A549 (cell line): ENCODE measurements around the gene KSR2.

Experiments used
- CEBPB ChIP-seq, 2 experiments: fragments of >200 bp in 1 of 2; sonication (Bioruptor Twin) in 1 of 2; formaldehyde crosslinking in 1 of 2; IDR thresholded peaks; 2 replicates each; pipeline ENCODE4 v1.6.1; 2012 to 2016
- HDAC2 ChIP-seq: fragments of 200-600 bp; sonication (generic); IDR thresholded peaks from 2 replicates; pipeline ENCODE4 v1.6.1; 2016
- HOXA7 ChIP-seq: fragments of 250-450 bp; sonication (Bioruptor Pico); IDR thresholded peaks from 2 replicates; pipeline ENCODE4 v1.5.0; 2020; ENCODE audit warnings: mild to moderate bottlenecking, moderate library complexity
- MYC ChIP-seq: IDR thresholded peaks from 2 replicates; pipeline ENCODE4 v1.6.1; 2012; ENCODE audit warnings: mild to moderate bottlenecking, inconsistent platforms, low read length, improper control_type of control experiment, borderline replicate concordance
- NFE2L2 ChIP-seq: fragments of 150-350 bp; conservative IDR thresholded peaks from 2 replicates; pipeline ENCODE4 v1.6.1; 2014; ENCODE audit warnings: low read length
- POLR2A ChIP-seq: IDR thresholded peaks from 2 replicates; pipeline ENCODE4 v1.6.1; 2012; ENCODE audit warnings: mild to moderate bottlenecking, low read length
- RAD21 ChIP-seq, 2 experiments: fragments of >200 bp in 1 of 2; sonication (Bioruptor Twin) in 1 of 2; formaldehyde crosslinking in 1 of 2; IDR thresholded peaks in 1 of 2; conservative IDR thresholded peaks in 1 of 2; 2 replicates in 1 of 2; 3 replicates in 1 of 2; pipeline ENCODE4 v1.6.1; 2012 to 2018; ENCODE audit warnings: inconsistent platforms in 1 of 2
- RFX5 ChIP-seq: fragments of 450-650 bp; IDR thresholded peaks from 2 replicates; pipeline ENCODE4 v1.7.1; 2014; ENCODE audit warnings: antibody characterized with exemption, mild to moderate bottlenecking, moderate library complexity
- USF2 ChIP-seq: fragments of 450-650 bp; IDR thresholded peaks from 2 replicates; pipeline ENCODE4 v1.6.1; 2014; ENCODE audit warnings: antibody characterized with exemption
- TF ChIP-seq, protein P1 (sequence below): fragments of >200 bp; sonication (Bioruptor Twin); formaldehyde crosslinking; IDR thresholded peaks from 3 replicates; pipeline ENCODE4 v1.5.1; 2016
- TF ChIP-seq, protein P2 (sequence below): IDR thresholded peaks from 2 replicates; pipeline ENCODE4 v1.6.1; 2012; ENCODE audit warnings: low read depth, borderline replicate concordance

GRCh38 chr12:117408161-117408791 lies 560.5 kb downstream of the KSR2 start:
- TF ChIP-seq, protein P1, sequence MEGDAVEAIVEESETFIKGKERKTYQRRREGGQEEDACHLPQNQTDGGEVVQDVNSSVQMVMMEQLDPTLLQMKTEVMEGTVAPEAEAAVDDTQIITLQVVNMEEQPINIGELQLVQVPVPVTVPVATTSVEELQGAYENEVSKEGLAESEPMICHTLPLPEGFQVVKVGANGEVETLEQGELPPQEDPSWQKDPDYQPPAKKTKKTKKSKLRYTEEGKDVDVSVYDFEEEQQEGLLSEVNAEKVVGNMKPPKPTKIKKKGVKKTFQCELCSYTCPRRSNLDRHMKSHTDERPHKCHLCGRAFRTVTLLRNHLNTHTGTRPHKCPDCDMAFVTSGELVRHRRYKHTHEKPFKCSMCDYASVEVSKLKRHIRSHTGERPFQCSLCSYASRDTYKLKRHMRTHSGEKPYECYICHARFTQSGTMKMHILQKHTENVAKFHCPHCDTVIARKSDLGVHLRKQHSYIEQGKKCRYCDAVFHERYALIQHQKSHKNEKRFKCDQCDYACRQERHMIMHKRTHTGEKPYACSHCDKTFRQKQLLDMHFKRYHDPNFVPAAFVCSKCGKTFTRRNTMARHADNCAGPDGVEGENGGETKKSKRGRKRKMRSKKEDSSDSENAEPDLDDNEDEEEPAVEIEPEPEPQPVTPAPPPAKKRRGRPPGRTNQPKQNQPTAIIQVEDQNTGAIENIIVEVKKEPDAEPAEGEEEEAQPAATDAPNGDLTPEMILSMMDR = no peak
- no peak for TF ChIP-seq RFX5
- TF ChIP-seq MYC = no peak
- TF ChIP-seq USF2 = no peak
- TF ChIP-seq POLR2A = no peak
- TF ChIP-seq, protein P2, sequence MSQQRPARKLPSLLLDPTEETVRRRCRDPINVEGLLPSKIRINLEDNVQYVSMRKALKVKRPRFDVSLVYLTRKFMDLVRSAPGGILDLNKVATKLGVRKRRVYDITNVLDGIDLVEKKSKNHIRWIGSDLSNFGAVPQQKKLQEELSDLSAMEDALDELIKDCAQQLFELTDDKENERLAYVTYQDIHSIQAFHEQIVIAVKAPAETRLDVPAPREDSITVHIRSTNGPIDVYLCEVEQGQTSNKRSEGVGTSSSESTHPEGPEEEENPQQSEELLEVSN = no peak
- TF ChIP-seq CEBPB (IDR thresholded peaks at IDR 0.05) = no peak
- no peak for TF ChIP-seq RAD21 (conservative IDR thresholded peaks at IDR 0.05 in 1 of 2, IDR thresholded peaks at IDR 0.05 in 1 of 2)
- no peak for TF ChIP-seq NFE2L2
- no peak for TF ChIP-seq HOXA7 (CRISPR knock-in tag)
- no peak for TF ChIP-seq HDAC2
